NCI-H526 treated with DMSO at 0.1 percent for 48 hours (cell line): ENCODE measurements around the gene RGS12.
A peak's percentile ranks its signal among the peaks of the same experiment; 100 is the strongest.

Source experiments
- DNase-seq: peaks from one replicate; lab custom pipeline; 2025; lab: John Stamatoyannopoulos, UW

The RGS12 gene

DNA sequence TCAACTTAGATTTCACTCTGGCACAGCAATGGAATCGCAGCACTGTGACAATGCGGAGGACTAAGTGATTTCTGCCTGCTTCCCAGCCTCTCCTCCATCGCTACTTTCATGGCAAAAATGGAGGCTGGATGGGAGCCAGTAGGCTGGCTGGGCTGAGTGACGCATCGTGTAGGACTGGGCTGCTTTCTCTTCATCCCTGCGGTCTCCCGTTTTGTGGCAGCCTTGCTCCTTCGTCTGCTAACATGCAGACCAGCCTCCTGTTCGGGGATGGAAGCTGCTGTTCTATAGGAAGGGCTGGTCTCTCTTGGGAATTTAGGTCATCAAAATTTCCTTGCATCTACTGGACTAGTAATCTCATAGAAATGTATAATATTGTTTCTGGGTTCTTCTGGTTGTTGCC lies 15.8 kb upstream of the RGS12 start:
- DNase-seq = no peak

DNA sequence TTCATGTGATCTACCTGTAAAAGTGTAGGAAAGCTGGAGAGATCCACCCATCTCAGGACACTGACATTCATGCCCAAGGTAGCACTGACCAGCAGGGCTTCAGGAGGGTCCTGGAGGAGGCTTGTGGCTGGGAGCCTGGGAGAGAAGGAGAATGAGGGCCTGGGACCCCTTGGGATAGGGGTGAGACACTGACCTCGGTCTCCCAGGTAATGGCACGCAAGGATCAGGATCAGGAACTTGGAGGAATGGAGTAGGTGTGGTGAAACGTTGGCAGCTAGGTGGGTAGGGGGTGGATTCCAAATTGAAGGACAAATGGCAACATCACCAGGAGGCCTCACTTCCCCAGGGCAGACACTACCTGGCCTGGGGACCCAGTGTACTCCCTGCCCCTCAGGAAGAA lies 12.4 kb upstream of the RGS12 start:
- no peak for DNase-seq

DNA sequence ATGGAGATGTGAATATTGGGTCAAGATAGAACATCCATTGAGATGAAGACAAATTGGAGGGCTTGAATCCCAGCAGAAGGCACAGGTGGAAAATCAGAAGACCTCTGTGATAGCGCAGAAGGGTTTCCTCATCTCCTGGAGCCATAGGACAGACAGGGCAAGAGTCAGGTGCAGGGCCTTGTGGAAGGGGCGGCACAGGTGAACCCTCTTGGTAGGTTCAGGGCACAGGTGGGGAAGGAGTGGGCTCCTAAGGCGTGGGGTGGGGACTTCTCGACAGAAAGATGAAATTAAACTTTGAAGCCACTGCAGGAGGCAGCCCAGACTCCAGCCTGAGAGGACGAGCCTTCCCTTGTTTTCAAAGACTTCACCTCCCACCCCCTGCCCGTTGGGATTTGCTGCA lies 9.3 kb upstream of the RGS12 start:
- DNase-seq = no peak

DNA sequence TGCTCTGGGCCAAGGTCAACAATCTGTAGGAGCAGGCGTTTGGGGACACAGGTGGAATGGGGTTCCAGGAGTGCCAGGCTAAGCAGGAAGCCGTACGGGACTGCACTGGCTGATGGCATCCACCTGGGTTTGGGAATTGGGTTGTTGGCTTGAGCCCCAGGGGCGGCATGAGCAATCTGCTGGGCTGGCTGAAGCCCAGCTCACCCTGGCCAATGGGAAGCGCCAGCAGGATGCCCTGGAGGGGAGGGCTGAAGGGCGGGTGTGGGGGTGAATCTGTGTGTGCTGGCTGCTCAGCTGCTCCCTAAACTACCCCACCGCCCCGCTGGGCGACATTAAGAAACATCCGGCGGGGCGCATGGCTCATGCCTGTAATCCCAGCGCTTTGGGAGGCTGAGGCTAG lies 8.9 kb upstream of the RGS12 start:
- no peak for DNase-seq

DNA sequence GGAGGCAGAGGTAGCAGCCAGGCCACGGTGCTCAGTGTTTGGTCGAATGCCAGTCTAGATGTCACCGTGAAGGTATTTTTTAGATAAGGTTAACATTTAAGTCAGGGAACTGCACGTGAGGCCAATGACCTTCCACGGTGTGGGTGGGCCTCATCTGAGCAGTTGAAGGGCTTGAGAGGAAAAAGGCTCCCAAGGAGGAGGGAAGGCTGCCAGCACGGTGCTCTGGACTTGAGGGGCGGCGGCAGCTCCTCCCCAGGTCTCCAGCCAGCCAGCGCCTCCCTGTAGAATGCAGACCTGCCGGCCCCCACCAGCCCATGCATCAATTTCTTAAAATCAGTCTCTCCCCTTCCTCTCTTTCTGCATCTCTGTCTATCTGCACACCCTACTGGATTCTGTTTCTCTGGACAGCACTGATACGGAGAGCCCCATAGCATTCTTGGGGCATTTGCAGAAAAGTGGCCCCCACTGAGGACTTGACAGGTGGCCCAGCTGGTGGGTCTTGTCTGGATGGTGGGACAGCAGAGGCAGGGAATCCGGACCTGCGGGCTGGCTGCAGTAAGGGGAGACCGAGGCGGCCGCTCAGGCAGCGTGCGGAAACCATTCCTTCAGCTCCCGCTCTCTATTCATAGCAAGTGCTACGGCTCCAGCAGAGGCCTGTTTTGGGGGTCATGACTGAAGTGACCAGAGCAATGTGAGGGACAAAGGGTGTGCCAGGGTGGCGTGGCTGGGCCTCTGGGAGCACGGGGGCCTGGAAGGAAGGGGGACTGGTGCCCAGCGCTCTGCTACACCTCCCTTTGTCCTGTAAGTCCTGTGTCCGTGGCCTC lies 7.9 kb upstream of the RGS12 start:
- no peak for DNase-seq

DNA sequence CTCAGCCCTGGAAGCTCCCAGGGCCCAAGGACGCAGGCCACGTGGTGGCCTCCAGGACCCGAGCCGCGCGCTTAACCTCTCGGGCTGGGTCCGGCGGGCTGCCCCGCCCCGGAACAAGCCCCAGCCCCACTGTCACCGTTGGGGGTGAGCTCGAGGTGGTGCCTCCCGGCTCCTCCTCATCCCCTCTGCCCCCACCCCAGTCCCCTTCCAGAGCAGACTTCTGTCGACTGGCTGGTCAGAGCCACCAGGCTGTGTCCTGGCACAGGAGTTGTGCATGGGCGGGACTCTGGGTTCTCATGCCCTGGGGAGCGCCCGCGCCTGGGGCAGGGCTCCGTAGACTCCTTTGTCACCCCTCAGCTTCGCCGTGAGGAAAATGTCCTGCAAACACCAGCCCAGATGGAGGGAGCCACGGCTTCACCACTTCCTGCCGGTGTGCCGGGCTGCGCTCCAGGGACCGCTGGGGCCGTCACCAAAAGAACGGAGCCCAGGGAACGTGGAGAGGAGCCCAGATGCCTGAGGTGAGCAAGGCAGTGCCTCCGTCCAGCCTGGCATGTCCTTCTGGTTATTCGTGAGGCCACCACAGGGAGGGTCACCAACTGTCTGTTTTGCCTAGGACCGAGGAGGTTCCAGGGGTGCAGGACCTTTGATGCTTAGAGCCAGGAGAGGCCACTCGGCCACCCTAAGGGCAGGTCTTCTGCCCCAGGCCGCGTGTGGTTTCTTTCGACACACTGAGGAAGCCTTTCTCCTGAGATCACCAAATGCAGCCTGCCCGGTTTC lies 7.1 kb upstream of the RGS12 start:
- DNase-seq = no peak

DNA sequence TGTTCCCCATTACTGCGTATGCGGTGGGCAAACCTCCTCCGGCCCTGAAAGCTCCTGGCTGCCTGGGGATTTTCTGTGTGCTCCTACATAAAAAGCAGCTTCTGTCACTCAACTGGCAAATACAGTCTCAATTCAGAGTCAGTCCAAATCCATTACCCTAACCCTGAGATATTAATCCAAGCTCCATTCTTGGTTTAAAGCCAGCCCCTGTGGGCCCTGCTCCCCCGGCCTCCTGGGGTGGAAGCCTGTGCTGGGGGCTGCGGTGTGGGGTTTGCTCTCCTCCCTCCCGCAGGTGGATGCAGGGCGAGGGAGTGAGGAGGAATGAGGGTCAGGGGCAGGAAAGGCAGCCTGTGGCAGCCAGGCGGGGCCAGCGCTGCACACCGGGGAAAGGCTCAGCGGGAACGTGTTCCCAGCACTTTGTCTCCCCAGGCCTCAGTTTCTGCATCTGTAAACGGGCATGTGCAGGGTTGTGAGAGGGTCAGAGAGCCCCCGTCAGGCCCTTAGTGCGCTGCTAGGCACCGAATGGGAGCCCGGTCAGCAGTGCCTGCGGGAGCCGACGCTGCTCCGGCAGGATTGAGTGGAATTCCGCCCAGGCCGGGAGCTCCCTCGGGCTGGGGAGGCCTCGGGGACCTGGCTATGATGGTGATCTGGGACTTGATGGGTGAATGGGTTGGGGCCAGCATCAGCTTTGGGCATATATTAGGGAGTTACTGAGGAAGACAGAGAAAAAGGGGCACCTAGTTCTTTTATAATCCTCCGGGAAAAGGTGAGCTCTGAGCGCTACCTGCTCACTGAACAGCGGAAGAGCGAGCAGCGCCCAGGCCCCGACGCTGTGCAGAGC lies 6.3 kb upstream of the RGS12 start:
- no peak for DNase-seq

DNA sequence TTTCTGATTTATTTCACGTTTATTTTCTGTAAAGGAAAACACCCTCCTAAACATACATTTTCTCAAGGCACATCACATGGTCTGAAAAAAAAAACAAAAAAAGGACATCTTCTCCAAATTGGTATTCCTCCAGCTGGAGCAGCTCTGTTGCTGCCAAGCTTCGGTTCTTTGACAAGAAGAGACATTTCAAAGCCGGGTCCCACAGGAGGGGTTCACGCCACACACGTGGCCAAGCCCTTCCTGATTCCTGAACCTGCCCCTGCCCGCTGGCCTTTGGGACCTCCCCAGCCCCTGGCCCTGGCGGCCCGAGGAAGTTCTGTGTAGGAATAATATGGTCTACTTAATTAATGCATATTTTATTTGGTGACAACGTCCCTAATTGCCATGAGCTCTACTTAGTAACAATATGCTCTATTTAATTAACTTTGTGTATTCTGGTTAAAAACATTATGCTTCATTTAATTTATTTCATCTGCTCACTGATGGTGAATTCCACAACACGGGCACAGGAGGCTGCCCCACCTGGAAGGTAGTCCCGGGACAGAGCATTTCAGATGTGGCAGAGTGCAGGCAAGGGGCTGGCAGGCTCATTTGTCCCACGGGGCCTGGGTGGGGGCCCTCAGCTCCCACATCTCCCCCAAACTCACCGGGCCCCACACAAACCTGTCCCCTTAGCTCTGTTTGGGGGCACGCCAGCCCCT lies 5.4 kb upstream of the RGS12 start:
- no peak for DNase-seq

DNA sequence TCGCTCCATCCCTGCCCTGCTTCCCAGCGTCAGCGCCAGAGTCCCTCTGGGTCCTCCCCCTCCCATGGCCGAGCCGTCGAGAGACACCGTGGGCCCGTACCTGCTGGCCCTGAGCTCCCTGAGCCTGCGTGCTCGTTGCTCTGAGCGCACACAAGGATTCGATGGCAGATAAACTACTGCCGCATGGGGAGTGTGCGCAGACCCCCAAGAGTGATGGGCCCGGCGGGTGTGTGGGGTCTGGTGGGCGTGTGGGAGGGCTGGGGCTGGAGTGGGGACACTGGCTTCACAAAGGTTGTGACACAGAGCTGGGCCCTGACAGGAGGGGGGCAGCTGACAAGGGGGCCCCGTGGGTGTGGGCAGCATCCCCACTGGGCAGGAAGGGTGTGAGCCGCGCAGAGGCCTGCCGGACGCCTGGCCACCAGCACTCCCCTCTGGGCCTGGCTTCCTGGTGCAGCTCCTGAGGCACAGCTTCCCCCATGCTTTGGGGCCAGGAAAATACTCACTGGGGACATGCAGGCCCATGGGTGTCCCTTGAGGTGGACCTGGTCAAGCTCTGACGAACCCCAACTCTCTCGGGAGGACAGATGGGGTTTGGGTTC lies 4.8 kb upstream of the RGS12 start:
- DNase-seq = no peak

DNA sequence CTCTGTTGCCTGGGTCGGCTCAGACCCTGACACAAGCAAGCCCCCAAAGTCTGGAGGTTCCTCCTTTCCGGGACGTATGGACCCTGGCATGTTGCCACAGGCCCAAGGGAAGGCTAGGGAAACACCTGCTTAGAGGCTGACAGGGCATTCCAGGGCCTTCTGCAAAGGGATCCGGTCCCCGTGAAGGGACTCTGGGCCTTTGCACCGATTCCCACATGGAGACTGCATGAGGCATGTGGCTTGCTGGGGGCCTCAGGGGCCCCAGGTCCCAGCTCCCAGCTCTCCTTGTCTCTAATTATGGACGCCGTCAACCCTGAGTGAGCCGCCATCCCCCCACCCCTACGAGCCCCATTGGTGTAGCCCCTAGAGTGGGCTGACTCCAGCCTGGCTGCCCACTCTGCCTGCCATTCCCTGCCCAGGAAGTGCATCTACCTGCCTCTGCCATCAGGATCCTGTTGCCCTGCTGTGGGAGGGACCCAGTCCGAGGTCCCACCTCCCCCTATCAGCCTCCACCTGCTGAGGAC lies 4.2 kb upstream of the RGS12 start:
- DNase-seq = no peak

DNA sequence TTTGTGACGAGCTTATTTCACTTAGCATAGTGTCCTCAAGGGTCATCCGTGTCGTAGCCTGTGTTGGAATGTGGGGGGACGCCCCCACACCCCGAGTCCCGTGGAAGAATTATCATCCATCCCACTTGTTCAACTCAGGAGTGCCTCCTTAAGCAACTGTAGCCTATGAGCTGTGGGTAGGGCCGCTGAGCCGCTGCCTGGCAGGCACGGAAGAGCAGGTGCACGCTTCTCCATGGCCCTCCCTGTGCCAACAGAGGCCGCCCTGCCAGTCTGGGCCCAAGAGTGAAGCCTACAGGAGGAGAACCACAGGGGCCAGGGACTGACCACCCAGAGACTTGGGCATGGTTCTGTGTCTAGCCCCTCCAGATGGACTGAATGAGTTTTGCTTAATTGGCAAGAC lies 2.3 kb upstream of the RGS12 start:
- no peak for DNase-seq

DNA sequence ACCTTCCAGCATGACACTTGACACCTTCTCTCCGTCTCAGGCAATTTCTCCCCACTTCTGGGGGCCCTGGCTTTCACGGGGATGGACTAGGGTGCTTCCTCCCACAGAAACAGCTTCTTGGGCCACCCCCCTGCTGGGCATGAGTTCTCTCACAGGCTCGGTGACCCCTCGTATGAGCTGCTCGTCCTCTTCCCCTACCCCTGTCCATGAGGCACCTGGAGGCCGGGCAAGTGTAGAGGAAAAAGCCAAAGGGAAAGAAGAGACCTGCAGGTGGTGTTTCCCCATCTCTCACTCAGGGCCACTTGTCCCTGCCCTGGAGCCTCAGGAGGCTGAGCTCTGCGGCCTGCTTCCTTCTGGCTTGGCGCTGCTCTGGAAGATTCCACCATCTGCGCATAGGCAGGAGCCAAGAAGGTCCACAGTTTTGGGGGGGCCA lies 1.9 kb upstream of the RGS12 start:
- DNase-seq = no peak

DNA sequence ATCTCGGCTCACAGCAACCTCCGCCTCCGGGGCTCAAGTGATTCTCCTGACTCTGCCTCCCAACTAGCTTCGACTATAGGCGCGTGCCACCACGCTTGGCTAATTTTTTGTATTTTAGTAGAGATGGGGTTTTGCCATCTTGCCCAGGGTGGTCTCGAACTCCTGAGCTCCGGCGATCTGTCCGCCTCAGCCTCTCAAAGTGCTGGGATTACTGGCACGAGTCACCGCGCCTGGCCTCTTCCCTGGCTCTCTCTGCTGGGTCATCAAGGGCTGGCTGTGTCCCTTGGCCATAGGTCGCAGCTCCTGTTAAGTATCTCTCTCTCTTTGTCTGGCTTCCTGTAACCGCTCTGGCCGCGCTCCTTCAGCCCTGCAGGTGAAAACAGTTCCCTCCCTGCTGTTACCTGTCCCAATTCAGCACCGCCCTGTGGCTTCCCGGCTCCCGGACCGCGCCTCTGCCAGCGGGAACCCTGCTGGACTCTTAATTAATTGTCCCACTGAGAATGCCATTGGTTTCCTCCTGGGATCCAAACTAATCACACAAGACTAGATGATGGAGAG lies 1.3 kb upstream of the RGS12 start:
- DNase-seq = no peak

DNA sequence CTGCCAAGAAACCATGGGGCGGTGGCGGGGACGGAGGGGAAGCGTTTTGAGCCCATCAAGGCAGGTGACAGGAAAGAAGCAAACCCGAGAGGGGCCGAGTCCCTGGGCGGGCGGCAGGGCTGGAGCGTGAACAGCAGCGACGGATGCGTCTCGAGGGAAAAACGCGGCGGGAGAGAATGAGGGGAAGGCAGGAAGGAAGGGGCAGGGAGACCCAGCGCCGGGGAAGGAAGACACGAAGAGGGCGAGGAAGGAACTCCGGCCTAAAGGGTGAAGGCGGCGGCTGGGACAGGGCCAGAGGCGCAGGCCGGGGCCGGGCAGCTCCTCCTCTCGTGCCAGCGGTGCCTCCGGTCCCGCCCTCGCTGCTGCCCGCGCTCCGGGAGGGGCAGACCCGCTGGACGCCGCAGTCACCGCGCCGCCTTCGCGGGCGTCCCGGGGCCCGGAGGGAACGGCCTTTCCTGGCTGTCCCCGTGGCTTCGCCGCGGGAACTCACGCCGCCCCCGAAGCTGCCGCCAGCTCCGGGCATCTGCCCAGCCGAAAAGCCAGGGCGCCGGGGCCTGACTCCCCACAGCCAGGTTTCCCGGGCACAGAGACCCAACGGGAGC lies 751 bp upstream of the RGS12 start:
- peak; percentile 23 for DNase-seq

DNA sequence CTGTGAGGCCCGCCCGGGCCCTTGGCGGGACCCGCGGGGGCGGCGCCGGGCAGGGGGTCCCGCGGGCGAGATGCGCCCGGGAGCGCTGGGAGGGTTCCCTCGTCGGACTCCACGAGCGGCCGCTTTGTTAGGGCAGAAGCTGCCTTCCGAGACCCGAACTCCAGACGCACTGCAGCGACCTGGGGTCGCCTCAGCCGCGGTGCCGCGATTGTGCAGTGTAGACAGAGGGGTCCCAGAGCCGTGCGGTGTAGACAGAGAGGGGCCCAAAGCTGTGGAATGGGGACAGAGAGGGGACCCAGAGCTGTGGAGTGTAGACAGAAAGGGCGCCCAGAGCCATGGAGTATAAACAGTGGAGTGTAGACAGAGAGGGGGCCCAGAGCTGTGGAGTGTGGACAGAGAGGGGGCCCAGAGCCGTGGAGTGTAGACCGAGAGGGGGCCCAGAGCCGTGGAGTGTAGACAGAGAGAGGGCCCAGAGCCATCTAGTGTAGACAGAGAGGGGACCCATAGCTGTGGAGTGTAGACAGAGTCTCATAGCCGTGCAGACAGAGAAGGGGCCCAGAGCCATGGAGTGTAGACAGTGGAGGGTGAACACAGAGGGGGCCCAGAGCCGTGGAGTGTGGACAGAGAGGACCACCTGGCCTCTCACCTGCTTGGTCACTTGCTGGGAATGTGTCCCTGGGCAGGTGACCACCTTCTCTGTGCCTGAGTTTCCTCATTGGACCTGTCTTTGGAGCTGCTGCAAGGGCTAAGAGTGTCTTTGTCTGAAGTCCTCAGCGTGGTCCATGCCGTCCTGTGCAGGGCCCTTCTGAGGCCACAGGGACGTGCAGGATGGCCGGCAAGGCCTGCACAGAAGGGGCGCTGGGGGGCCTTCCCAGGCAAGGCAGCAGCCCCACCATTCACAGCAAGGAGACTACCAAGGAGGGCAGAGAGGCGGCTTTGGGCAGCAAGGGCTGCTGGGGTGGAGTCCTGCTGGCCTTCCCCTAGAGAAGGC lies 875 bp downstream of the RGS12 start:
- DNase-seq = no peak

DNA sequence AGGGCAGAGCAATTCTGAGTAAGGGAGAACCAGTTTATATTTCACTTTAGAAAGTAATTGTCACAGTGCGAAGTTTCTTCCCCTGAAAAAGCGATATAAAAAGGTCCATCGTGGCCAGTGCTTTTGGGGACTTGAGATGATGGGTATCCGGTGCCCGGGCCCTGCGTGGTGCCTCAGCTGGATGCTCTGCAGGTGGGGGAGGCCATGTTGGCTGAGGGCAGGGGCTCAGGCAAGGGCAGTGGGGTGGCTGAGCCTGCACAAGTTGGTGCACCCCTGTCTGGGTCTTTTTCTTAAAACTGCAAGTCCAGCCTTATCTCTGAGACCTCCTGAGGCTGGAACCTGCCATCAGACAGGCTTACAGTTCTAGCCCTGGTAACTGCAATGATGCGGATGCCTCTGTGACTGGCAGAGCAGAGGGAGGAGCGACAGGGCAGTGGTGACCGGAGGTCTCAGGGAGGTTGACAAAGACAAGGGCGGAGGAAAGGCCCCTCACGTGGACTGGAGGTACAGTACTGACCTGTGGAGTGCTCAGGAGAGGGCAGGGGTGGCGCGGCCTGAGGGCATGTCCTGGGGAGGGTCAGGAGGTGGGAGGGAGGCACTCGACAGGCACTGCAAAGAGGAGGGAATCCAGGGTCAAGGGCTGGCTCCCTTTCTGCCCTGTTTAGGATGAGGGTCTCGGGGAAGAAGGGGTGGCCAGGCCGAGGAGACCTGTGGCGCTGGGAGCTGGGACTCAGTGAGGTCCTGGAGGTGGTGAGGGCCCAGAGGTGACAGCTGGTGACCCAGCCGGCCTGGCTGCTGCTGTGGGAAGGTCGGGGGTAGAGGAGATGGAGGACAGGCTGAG lies 1.8 kb downstream of the RGS12 start:
- no peak for DNase-seq

DNA sequence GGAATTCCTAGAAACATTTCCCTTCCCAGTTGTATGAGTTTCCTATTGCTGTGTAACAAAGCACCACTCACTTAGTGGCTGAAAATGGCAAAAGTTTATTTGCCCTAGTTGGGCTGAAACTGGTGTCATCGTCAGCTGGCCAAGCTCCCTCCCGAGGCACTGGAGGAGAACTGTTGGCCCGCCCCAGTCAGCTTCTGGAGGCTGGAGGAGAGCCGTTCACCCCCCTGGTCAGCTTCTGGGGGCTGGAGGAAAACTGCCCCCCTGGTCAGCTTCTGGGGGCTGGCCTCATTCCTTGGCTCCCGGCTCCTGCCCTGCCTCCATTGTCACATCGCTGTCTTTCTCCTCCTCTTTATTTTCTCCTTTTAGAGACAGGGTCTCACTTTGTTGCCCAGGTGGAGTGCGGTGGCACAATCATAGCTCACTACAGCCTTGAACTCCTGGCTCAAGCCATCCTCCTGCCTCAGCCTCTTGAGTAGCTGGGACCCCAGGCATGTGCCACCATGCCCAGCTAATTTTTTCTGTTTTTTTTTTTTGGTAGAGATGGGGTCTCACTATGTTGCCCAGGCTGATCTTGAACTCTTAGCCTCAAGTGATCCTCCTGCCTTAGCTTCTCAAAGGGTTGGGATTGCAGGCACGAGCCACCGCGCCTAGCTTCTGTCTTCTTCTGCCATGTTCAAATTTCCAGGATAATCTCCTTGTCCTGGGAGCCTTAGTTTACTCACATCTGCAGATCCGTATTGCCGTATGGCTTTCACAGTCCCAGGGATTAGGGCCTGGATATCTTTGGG lies 3.2 kb downstream of the RGS12 start:
- no peak for DNase-seq

DNA sequence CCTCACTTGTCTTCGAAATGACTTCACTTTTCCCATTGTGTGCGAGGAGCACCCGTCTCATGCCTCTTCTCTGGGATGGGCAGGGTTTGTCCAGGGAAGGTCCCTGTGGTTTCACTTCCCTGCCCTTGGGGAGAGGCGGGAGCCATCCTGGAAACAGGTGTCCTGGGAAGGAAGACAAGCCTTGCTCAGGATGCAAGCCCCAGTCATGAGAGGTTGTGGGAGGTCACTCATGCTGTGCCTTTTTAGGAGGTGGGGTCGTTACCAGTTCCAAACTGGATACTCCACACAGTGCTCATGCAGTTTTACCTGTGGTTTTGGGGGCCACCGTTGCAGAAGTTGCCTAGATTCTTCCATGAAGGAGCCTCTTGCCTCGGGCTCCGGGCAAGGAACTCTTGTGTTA lies 3.8 kb downstream of the RGS12 start:
- DNase-seq = no peak
